Keratinocyte (primary cell): ENCODE results near the gene ATIC. TPM values are rescaled to one million over a fixed set of nuclear protein-coding genes. Genes with fewer than 3 reads are reported as not detected.

Source experiments
- DNase-seq: peaks from one replicate; pipeline ENCODE4 v3.0.0-alpha.2; 2011; ENCODE audit warnings: low read depth, missing footprints, low spot score
- FAIRE-seq: peaks from 2 replicates; lab custom pipeline; 2011; peaks lifted over from hg19 to GRCh38; lab: Jason Lieb, UNC
- H2AFZ ChIP-seq: 2 replicates; pipeline ENCODE4 v1.6.0; 2012; ENCODE audit warnings: low read length, control low read depth, inconsistent platforms; ENCODE audit not compliant: control insufficient read depth
- H3K27ac ChIP-seq: 2 replicates; pipeline ENCODE4 v1.5.1; 2011; ENCODE audit warnings: low read length; ENCODE audit not compliant: control insufficient read depth, insufficient read depth
- H3K27me3 ChIP-seq: 3 replicates; pipeline ENCODE4 v1.6.0; 2011; ENCODE audit warnings: low read length; ENCODE audit not compliant: control insufficient read depth, insufficient read depth; ENCODE audit errors: extremely low read depth
- H3K36me3 ChIP-seq, 2 experiments: 2 replicates in 1 of 2; 3 replicates in 1 of 2; pipeline ENCODE4 v1.5.1; 2011; ENCODE audit warnings: low read length in 2 of 2, mild to moderate bottlenecking in 1 of 2; ENCODE audit not compliant: control insufficient read depth in 2 of 2, insufficient read depth in 2 of 2; ENCODE audit errors: extremely low read depth in 1 of 2
- H3K4me1 ChIP-seq: 3 replicates; pipeline ENCODE4 v1.5.1; 2011; ENCODE audit warnings: low read length; ENCODE audit not compliant: control insufficient read depth, insufficient read depth; ENCODE audit errors: extremely low read depth
- H3K4me2 ChIP-seq: 3 replicates; pipeline ENCODE4 v1.6.0; 2011; ENCODE audit warnings: low read depth, low read length; ENCODE audit not compliant: control insufficient read depth, insufficient read depth; ENCODE audit errors: extremely low read depth
- H3K4me3 ChIP-seq, 3 experiments: fragments of 200-600 bp in 1 of 3; sonication (generic) in 1 of 3; 2 replicates in 2 of 3; 3 replicates in 1 of 3; pipeline ENCODE4 v1.5.1; 2011 to 2016; ENCODE audit warnings: low read length in 3 of 3, mild to moderate bottlenecking in 3 of 3, control low read depth in 2 of 3, inconsistent platforms in 1 of 3, low read depth in 1 of 3, mixed read lengths in 1 of 3, mixed run types in 1 of 3, moderate library complexity in 1 of 3; ENCODE audit not compliant: control insufficient read depth in 2 of 3, insufficient read depth in 2 of 3; ENCODE audit errors: extremely low read depth in 1 of 3
- H3K79me2 ChIP-seq: 2 replicates; pipeline ENCODE4 v1.6.0; 2012; ENCODE audit warnings: low read length; ENCODE audit not compliant: control insufficient read depth, insufficient read depth
- H3K9ac ChIP-seq: 3 replicates; pipeline ENCODE4 v1.6.0; 2011; ENCODE audit warnings: low read length; ENCODE audit not compliant: control insufficient read depth, insufficient read depth; ENCODE audit errors: extremely low read depth
- H3K9me1 ChIP-seq: 3 replicates; pipeline ENCODE4 v1.6.0; 2011; ENCODE audit warnings: low read length; ENCODE audit not compliant: control insufficient read depth, insufficient read depth; ENCODE audit errors: extremely low read depth
- H3K9me3 ChIP-seq: 2 replicates; pipeline ENCODE4 v1.5.1; 2012; ENCODE audit warnings: low read depth, low read length; ENCODE audit not compliant: control insufficient read depth
- H4K20me1 ChIP-seq: 3 replicates; pipeline ENCODE4 v1.6.0; 2011; ENCODE audit warnings: low read length; ENCODE audit not compliant: control insufficient read depth, insufficient read depth; ENCODE audit errors: extremely low read depth
- EZH2 ChIP-seq: IDR thresholded peaks from one replicate; pipeline ENCODE4 v1.6.1; 2012; ENCODE audit warnings: inconsistent platforms, mild to moderate bottlenecking, low read length, moderate library complexity
- dilution Hi-C: fragments of 300-500 bp; cut with MboI; formaldehyde crosslinking; loops from one replicate; pipeline ENCODE4 v1.7.0; 2020; ENCODE audit warnings: low sequenced_read_pairs; ENCODE audit not compliant: extremely low pct_ligation_motif_present
- polyA plus RNA-seq, 5 experiments: library from polyadenylated mRNA; depleted of rRNA in 3 of 5; stranded (reverse) in 3 of 5; stranded (forward) in 1 of 5; unstranded in 1 of 5; fragments of >200 nt; gene quantifications; 1 replicate in 1 of 5; 2 replicates in 3 of 5; 3 replicates in 1 of 5; pipeline versions ENCODE4 v1.2.1 to v1.2.3, GENCODE V29; 2011 to 2012; ENCODE audit warnings: missing spikeins in 2 of 5, low read depth in 1 of 5, low replicate concordance in 1 of 5
- TF ChIP-seq, protein P1 (sequence below), 3 experiments: IDR thresholded peaks in 1 of 3; conservative IDR thresholded peaks in 1 of 3; optimal IDR thresholded peaks in 1 of 3; 2 replicates in 2 of 3; 3 replicates in 1 of 3; pipeline versions ENCODE3 to v1.5.1; 2011; ENCODE audit warnings: low read length in 3 of 3, mild to moderate bottlenecking in 3 of 3, moderate library complexity in 2 of 3, control low read depth in 1 of 3, inconsistent platforms in 1 of 3; ENCODE audit not compliant: insufficient read depth in 2 of 3; ENCODE audit errors: extremely low read depth in 1 of 3

ATIC gene
- polyA plus RNA-seq, 1 donor (not counting 4 experiments of a cell fraction or from before 2014, with no cell fraction given), result 110 TPM

DNA sequence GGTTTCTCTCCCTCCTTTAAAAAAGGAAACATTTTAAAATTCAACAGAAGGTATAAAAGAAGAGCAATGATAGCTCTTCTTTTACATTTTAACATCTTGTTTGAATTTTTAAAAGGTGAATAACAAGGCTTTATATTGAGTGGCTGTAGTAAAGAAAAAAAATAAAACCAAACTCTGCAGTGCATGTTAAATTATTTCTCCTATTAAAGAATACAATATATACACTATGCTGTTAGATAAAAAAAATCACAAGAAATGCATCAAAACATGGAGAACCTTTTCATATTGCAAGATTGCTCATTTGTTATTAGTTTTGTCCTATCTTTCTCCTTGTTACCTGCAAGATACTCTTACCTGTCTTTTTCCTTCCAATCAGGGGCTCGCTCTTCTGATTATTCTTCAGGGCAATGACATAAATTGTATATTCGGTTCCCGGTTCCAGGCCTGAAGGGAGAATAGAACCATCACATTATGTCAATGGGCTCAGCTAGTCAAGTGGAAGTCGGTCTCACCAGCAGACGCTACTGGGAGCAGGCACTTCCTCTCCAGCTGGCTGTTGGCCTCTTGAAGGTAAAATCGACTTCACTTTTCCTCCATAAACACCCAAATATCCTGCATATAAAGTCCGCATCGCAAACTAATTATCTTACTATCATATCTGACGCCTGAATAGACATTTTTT lies 61.2 kb downstream of the ATIC start:
- dilution Hi-C loops, result no loop called here
- FAIRE-seq (no peak), DNase-seq (no peak)
- Histone ChIP-seq H3K4me3 (no peak overlapping the region), H4K20me1 (no peaks in the 10 kb centered on the region), H3K27ac (no peak overlapping the region), H2AFZ (no peak overlapping the region), H3K27me3 (no peaks in the 10 kb centered on the region), H3K9me3 (no peaks in the 10 kb centered on the region), H3K36me3 (peaks cover 22 to 53% of the 10 kb centered on the region in 2 experiments), H3K79me2 (no peaks in the 10 kb centered on the region), H3K4me2 (no peak overlapping the region), H3K9ac (no peak overlapping the region), H3K4me1 (no peaks in the 10 kb centered on the region), H3K9me1 (no peaks in the 10 kb centered on the region)
- TF ChIP-seq EZH2, result no peak
- TF ChIP-seq, protein P1, sequence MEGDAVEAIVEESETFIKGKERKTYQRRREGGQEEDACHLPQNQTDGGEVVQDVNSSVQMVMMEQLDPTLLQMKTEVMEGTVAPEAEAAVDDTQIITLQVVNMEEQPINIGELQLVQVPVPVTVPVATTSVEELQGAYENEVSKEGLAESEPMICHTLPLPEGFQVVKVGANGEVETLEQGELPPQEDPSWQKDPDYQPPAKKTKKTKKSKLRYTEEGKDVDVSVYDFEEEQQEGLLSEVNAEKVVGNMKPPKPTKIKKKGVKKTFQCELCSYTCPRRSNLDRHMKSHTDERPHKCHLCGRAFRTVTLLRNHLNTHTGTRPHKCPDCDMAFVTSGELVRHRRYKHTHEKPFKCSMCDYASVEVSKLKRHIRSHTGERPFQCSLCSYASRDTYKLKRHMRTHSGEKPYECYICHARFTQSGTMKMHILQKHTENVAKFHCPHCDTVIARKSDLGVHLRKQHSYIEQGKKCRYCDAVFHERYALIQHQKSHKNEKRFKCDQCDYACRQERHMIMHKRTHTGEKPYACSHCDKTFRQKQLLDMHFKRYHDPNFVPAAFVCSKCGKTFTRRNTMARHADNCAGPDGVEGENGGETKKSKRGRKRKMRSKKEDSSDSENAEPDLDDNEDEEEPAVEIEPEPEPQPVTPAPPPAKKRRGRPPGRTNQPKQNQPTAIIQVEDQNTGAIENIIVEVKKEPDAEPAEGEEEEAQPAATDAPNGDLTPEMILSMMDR (optimal IDR thresholded peaks at IDR 0.05 in 1 of 3, IDR thresholded peaks at IDR 0.05 in 1 of 3, conservative IDR thresholded peaks at IDR 0.05 in 1 of 3; ENCODE audit: extremely low read depth in 1 of 3, insufficient read depth in 2 of 3, low read length in 3 of 3), result no peak

DNA sequence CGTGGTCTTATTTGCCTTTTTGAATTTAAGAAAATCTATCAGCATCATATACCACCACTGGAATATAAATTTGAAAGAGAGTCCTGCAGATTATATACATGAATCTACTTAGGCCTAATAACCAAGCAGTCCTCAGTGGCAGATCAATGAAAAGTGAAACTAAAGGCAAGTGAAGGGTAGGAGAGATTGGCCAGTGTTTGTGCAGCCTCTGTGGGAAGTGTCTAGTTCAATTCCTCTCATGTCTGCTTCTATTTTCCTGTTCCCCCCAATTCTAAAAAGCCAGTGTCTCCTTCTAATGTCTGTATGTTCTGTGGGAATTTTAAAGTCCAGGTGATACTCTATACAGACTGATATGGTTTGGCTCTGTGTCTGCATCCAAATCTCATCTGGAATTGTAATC lies 62.1 kb downstream of the ATIC start:
- H2AFZ ChIP-seq, result no peak overlapping the region
- FAIRE-seq (no peak), DNase-seq (no peak)
- no peaks in the 10 kb centered on the region for H3K27me3 ChIP-seq
- no peaks in the 10 kb centered on the region for H3K9me1 ChIP-seq
- H3K9me3 ChIP-seq, result no peaks in the 10 kb centered on the region
- H3K4me1 ChIP-seq, result no peaks in the 10 kb centered on the region
- H3K9ac ChIP-seq, result no peak overlapping the region
- no peak overlapping the region for H3K27ac ChIP-seq
- TF ChIP-seq EZH2, result no peak
- TF ChIP-seq, protein P1 (optimal IDR thresholded peaks at IDR 0.05 in 1 of 3, IDR thresholded peaks at IDR 0.05 in 1 of 3, conservative IDR thresholded peaks at IDR 0.05 in 1 of 3; ENCODE audit: extremely low read depth in 1 of 3, insufficient read depth in 2 of 3, low read length in 3 of 3), result no peak
- no peaks in the 10 kb centered on the region for H4K20me1 ChIP-seq
- H3K79me2 ChIP-seq, result no peaks in the 10 kb centered on the region
- H3K4me3 ChIP-seq, result no peak overlapping the region
- dilution Hi-C loops, result no loop called here
- H3K36me3 ChIP-seq, result peaks cover 21 to 57% of the 10 kb centered on the region in 2 experiments
- H3K4me2 ChIP-seq, result no peak overlapping the region
